Measurements from ENCODE around the gene GSTM5.
A peak's percentile ranks its signal among the peaks of the same experiment; 100 is the strongest.
"Not testable (repeated sequence)": the region's sequence is repeated elsewhere in the genome, so short reads cannot be mapped to it uniquely, and the experiment has no call there.

Gene GSTM5

DNA sequence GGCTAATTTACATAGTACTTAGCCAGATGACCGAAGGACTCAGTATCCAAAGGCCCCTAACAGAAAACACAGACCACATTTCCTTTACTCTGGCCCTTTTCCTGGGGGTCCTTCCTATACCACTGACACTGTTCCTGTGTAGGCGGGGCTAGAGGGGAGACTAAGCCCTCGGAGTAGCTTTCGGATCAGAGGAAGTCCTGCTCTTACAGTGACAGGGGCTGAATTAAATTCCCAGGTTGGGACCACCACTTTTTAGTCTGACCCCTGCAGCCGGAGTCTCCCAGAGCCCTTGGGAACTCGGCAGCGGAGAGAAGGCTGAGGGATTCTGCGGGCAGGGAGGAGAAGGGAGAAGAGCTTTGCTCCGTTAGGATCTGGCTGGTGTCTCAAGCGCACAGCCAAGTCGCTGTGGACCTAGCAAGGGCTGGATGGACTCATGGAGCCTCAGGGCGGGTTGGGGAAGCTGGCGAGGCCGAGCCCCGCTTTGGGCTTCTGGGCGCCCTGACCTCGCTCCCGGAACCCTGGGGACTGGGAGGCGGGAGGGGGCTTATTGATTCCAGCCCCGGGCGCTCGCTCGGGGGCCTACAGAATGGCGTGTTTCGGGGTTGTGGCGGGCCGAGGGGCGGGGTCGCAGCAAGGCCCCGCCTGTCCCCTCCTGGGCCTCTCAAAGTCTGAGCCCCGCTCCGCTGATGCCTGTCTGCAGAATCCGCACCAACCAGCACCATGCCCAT is at the start of gene GSTM5:
Gene GSTM5 (plus strand): TSS at position 659 of the 728 bp plus-strand sequence. CDS start 62 bp downstream, at position 721.
- DNase-seq = not testable (repeated sequence)

DNA sequence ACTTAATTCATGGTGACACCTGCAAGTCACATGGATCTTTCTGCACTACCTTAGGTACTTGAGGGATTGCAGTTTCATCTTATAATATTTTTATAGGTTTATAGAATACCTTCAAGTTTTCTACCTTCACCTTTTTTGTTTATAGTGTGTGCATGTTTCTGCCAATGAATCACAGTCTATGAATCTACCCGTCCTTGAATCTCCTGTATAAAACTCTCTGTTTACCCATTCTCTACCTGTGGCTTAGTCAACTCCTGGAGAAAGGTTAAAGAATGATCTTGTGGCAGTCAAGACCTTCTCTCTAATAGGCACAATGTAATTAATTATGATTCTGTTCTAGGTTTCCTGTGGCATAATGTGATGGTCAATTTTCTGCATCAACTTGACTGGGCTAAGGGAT is 47.4 kb upstream of the GSTM5 start:
- no peak for DNase-seq

DNA sequence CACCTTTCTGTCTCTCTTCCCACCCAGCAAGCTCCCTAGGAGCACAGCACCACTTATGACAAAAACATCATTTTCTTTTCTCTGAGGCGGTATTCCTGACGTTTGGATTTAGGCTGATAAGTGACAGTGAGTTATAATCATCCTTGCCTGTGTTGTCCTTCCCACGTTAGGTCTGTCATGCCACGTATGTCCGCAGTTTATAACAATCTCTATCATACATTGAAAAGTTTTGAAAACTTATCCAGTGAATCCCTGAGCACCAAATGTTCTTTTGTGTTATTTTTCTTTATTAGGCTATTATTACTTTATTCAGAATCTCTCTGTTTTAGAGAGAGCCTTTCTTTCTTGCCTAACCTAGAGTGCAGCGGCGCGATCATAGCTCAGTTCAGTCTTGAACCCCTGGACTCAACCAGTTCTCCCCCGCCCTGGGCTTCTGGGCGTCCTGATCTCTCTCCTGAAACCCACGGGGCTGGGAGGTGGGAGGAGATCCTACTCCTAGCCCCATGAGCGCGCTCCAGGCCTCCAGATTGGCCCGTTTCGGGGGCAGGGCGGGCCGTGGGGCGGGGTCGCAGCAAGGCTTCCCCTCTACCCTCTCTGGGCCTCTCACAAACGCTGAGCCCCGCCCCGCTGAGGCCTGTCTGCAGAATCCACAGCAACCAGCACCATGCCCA is 44.5 kb upstream of the GSTM5 start, which contains the start of gene GSTM2:
Gene GSTM2 (plus strand): TSS at position 606 of the 671 bp plus-strand sequence. CDS start 59 bp downstream, at position 665.
- peak; percentile 58 for DNase-seq

DNA sequence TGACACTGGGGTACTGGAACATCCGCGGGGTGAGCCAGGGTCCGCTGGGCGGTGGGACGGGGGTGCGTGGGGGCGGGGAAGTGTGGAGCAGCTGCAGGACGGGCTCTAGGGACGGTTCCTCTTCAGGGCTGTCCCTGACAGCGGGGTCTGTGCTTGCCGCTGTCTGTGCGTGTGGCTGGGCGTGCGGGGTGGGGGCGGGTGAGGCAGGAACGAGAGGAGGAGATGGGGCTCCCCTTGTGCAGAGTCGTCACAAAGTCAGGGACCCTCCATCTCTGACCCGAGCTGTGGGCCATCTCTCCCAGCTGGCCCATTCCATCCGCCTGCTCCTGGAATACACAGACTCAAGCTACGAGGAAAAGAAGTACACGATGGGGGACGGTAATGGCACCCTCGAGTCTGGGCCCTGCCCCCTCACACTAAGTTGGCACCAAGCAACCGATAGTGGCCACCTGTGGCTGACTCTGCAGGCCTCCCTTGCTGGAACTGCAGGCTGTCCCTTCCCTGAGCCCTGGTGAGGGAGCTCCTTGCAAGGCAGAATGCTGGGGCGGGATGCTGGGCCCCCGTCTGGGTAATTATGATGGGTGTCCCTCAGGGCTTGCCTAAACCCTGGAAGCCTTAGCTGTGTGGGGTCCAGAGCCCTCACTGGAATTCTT is 43.8 kb upstream of the GSTM5 start:
- no peak for DNase-seq

DNA sequence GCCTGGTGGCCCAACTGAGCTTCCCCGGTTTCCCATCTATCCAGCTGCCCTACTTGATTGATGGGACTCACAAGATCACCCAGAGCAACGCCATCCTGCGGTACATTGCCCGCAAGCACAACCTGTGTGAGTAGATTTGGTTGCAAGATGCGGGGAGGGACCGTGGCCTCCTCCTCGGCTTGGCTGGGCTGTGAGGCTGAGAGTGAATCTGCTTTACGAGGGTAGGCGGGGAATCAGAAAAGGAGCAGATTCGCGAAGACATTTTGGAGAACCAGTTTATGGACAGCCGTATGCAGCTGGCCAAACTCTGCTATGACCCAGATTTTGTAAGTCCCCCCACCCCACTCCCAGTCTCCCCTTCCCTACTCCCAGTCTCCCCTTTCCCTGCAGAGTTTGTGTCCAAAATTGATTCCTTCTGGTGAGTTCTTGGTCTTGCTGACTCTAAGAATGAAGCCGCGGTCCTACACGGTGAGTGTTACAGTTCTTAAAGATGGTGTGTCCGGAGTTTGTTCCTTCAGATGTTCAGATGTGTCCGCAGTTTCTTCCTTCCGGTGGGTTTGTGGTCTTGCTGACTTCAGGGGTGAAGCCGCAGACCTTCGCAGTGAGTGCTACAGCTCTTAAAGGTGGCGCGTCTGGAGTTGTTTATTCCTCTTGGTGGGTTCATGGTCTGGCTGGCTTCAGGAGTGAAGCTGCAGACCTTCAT is 42.7 kb upstream of the GSTM5 start:
- DNase-seq = no peak

DNA sequence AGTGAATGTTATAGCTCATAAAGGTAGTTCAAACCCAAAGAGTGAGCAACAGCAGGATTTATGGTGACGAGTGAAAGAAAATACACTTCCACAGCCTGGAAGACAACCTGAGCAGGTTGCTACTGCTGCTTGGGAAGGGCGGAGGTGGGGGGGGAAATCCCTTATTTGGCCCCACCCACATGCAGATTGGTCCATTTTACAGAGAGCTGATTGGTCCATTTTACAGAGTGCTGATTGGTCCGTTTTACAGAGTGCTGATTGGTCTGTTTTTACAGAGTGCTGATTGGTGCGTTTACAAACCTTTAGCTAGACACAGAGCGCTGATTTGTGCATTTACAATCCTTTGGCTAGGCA is 42.1 kb upstream of the GSTM5 start:
- DNase-seq = not testable (repeated sequence)

DNA sequence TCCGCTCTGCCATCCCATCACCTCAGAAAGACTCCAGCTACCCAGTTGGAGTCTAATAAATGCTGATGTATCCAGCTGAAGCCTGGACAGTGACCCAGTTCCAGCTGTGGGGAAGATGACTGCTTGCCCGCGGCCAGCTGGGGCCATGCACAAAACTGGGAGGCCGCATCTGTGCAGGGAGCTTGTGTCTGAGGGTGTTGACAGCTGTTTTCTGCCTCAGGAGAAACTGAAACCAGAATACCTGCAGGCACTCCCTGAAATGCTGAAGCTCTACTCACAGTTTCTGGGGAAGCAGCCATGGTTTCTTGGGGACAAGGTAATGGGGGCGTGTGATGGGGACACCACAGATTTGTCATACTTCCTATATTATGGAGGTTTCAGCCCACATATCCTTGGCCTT is 41.0 kb upstream of the GSTM5 start:
- no peak for DNase-seq

DNA sequence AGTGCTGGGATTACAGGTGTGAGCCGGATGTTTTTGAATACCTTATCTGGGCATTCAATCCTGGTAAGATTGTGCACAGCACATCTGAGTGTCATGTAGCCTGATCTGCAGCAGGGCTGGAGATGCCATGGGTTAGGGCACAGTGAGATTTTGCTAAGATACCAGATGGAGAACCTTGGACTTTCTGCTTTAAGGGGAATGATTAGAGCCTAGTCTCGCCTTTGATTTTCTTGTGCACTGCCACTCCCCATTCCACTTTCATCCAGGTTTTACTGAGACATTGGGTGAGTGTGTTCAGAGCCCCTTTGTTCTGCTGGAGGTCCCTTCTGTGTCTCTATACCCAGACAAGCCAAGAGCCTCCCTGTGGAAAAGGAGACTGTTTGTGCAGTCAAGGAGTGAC is 38.2 kb upstream of the GSTM5 start:
- not testable (repeated sequence) for DNase-seq

DNA sequence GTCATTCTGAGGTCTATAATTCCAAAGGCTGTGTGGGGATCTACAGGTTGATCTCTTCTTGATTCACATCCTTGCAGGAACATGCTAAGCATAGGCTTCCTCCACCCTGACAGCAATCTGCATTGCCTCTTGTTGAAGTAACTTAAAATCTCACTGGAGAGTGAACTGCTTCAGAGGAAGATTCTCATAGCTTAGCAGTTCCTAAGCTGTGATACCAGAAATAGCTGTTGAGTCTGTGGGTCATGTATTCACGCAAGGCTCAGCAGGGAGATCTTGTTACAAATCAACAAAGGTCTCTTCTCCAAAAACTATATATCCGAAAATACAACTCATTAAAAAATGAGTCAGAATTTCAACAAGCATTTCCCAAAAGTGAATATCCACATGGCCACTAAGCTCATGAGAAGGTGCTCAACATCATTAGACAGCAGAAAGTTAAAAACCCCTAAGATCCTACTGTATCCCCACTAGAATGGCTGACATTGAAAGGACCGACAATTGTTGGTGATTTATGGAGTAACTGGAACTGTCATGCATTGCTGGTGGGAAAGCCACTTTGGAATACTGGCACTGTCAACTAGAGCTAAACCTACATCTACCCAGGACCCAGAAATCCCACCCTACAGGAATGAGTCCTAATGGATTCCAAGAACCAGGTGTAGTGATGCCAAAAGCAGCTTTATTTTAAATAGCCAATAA is 35.2 kb upstream of the GSTM5 start:
- not testable (repeated sequence) for DNase-seq

DNA sequence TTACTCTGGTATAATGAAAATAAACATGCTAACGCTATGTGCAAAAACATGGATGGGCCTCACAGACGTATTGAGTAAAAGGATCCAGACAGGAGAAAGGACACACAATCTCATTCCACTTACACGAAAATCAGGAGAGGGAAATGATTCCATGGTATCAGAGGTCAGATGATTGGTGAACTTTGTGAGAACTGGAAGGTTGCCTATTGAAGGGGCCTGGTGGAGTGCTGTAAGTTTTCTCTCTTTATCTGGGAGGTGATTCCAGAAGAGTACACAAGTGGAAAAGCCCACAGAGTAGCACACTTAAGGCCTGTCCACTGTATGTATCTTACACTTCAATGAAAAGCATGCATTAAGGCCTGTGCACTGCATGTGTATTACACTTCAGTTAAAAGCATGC is 34.6 kb upstream of the GSTM5 start:
- DNase-seq = no peak

DNA sequence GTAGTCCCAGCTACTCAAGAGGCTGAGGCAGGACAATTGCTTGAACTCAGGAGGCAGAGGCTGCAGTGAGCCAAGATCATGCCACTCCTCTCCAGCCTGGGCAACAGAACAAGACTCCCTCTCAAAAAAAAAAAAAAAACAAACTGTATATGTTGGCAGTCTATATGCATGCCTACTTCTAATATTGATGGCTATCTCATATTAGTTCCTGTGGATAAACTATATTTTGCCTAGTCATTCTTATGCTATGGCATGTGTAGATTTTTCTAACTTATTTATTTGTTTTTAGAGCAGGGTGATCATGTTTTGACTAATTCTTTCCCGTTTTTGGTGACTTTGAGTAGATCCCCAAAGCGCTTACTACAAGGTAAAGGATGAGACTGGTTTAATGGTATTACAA is 33.4 kb upstream of the GSTM5 start:
- DNase-seq = not testable (repeated sequence)

DNA sequence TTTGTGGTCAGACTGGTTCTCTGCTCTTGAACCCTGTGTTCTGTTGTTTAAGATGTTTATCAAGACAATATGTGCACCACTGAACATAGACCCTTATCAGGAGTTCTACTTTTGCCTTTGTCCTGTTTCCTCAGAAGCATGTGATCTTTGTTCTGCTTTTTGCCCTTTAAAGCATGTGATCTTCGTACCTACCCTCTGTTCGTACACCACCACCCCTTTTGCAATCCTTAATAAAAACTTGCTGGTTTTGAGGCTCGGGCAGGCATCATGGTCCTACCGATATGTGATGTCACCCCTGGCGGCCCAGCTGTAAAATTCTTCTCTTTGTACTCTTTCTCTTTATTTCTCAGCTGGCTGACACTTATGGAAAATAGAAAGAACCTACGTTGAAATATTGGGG is 27.3 kb upstream of the GSTM5 start:
- not testable (repeated sequence) for DNase-seq

DNA sequence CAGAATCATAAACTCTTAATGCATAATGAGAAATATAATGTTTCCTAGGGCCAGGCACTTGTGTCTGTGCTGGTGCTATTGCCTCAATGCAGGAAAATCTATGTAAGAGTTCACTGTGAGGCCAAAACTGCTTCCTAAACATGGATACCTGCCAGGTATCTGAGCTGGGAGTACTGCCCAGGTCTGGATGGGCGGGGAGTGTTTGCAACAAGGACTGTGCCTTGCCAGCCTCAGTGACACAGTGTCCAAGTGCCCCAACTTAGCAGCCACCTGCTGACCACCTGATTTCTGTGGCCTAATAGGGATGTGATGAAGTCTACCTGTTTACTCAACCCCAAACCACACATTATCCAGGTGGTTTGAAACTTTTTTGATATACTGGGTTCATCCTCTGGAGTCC is 26.7 kb upstream of the GSTM5 start:
- DNase-seq = not testable (repeated sequence)

DNA sequence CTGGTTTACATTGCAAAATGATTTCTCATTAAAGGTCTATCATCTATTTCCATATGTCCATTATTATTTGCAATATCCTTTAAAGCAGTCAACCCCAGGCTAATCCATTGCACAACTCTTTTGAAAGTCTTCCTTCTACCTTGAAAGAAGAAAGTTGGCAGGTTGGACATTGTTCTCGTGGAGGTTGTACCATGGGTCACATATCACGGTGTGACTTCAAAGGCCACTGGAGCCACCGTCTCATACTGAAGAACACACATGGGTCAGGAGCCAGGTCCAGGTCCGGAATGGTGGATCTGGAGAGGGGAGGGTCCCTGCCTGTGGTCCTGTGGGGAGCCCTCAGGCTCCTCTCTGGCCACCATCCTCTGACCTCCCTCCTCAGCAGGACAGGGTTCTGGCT is 26.2 kb upstream of the GSTM5 start:
- DNase-seq = not testable (repeated sequence)

DNA sequence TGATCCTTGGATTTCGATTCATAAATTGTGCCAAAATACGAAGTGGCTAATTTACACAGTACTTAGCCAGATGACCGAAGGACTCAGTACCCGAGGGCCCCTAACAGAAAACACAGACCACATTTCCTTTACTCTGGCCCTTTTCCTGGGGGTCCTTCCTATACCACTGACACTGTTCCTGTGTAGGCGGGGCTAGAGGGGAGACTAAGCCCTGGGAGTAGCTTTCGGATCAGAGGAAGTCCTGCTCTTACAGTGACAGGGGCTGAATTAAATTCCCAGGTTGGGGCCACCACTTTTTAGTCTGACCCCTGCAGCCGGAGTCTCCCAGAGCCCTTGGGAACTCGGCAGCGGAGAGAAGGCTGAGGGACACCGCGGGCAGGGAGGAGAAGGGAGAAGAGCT is 24.9 kb upstream of the GSTM5 start:
- not testable (repeated sequence) for DNase-seq

DNA sequence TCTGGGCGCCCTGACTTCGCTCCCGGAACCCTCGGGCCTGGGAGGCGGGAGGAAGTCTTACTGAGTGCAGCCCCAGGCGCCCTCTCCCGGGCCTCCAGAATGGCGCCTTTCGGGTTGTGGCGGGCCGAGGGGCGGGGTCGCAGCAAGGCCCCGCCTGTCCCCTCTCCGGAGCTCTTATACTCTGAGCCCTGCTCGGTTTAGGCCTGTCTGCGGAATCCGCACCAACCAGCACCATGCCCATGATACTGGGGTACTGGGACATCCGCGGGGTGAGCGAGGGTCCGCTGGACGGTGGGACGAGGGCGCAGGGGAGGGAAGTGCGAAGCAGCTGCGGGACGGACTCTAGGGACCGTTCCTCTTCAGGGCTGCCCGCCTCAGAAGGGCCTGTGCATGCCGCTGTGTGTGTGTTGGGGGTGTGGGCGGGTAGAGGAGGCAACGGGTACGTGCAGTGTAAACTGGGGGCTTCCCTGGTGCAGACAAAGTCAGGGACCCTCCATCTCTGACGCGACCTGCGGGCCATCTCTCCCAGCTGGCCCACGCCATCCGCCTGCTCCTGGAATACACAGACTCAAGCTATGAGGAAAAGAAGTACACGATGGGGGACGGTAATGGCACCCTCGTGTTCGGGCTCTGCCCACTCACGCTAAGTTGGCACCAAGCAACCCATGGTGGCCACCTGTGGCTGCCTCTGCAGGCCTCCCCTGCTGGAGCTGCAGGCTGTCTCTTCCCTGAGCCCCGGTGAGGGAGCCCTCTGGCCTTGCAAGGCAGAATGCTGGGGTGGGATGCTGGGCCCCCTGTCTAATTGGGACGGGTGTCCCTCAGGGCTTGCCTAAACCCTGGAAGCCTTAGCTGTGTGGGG is 24.2 kb upstream of the GSTM5 start, which contains the start of gene GSTM1:
Gene GSTM1 (plus strand): TSS at position 177 of the 859 bp plus-strand sequence. CDS start 57 bp downstream, at position 234.
- no peak for DNase-seq

DNA sequence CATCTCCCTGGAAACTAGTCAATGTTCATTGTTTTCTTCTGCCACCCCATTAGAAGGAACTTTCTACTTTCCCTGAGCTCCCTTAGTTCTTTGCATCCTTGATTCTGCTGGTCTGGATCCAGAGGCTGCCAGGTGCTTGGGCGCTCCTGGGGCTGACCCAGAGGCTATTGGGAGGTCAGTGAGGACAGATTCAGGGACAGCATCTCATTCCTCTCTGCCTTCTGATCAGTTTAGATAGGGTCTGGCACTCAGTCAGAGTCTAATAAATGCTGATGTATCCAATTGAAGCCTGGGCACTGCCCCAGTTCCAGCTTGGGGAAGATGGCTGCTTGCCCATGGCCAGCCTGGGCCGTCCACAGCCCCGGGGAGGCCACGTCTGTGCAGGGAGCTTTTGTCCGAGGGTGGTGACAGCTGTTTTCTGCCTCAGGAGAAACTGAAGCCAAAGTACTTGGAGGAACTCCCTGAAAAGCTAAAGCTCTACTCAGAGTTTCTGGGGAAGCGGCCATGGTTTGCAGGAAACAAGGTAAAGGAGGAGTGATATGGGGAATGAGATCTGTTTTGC is 22.1 kb upstream of the GSTM5 start:
- DNase-seq = no peak

DNA sequence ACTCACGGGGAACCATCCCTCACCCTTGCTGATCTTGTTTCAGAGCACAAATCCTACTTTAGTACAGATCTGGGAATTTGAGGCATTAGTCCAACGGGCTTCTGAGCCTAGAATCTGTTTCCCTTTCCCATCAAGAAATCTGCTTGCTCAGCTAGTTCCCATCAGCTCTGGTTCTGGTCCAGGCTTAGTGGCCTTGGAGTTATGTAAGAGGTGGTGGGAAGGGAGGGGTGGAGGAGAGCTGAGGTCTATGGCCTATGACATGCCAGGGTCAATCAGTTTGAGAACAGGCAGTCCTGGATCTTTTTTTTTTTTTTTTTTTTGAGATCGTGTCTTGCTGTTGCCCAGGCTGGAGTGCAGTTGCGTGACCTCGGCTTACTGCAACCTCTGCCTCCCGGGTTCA is 20.3 kb upstream of the GSTM5 start:
- no peak for DNase-seq

DNA sequence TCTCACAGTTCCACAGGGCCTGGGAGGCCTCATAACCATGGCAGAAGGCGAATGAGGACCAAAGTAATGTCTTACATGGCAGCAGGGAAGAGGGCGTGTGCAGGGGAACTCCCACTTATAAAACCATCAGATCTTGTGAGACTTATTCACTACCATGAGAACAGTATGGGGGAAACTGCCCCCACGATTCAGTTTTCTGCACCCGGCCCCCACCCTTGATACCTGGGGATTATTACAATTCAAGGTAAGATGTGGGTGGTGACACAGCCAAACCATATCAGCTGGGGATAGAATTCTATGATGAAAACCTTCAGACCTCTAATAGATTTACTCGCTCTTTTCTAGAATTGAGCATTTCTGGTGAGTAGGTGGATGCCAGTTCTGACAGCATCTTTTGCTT is 17.7 kb upstream of the GSTM5 start:
- DNase-seq = not testable (repeated sequence)

DNA sequence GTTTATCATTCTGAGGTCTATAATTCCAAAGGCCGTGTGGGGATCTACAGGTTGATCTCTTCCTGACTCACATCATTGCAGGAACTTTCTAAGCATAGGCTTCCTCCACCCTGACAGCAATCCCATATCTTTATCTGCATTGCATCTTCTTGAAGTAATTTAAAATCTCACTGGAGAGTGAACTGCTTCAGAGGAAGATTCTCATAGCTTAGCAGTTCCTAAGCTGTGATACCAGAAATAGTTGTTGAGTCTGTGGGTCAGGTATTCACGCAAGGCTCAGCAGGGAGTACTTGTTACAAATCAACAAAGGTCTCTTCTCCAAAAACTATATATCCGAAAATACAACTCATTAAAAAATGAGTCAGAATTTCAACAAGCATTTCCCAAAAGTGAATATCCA is 16.9 kb upstream of the GSTM5 start:
- DNase-seq = not testable (repeated sequence)

DNA sequence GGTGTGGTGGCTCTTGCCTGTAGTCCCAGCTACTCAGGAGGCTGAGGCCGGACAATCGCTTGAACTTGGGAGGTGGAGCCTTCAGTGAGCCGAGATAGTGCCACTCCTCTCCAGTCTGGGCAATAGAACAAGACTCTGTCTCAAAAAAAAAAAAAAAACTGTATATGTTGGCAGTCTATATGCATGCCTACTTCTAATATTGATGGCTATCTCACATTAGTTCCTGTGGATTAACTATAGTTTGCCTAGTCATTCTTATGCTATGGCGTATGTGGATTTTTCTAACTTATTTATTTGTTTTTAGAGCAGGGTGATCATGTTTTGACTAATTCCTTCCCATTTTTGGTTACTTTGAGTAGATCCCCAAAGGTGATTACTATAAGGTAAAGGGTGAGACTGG is 15.0 kb upstream of the GSTM5 start:
- DNase-seq = no peak

Measured in CD4-positive, alpha-beta T cell treated with Interleukin-4 for 4 hours (primary cell).